ENCODE results near the gene PHOX2B.
"Not testable (repeated sequence)": the region's sequence is repeated elsewhere in the genome, so short reads cannot be mapped to it uniquely, and the experiment has no call there.

PHOX2B gene

GRCh38 chr4:41712425-41712824 lies 36.1 kb downstream of the PHOX2B start:
- DNase-seq = no peak

- not testable (repeated sequence) for DNase-seq
Measured at GRCh38 chr4:41711654-41712053, 36.9 kb downstream of the PHOX2B start.

GRCh38 chr4:41709844-41710481 lies 38.6 kb downstream of the PHOX2B start:
- no peak for DNase-seq

- DNase-seq = no peak
Measured at GRCh38 chr4:41703785-41704184, 44.7 kb downstream of the PHOX2B start.

GRCh38 chr4:41702770-41703169 lies 45.8 kb downstream of the PHOX2B start:
- no peak for DNase-seq

- no peak for DNase-seq
Measured at GRCh38 chr4:41701983-41702382, 46.5 kb downstream of the PHOX2B start.

- no peak for DNase-seq
Measured at GRCh38 chr4:41696763-41697162, 51.8 kb downstream of the PHOX2B start.

GRCh38 chr4:41696131-41696530 lies 52.4 kb downstream of the PHOX2B start:
- DNase-seq = no peak

Data from anterior cingulate cortex (tissue), 58 donors.